Measurements from ENCODE around the gene RNF20.

- TF ChIP-seq CEBPB (IDR thresholded peaks at IDR 0.05; ENCODE audit: low read depth, low read length) (no peak), CTCF (conservative IDR thresholded peaks at IDR 0.05; ENCODE audit: low read depth, low read length) (no peak), RAD21 (IDR thresholded peaks at IDR 0.05; ENCODE audit: low read length) (no peak)
Observed at GRCh38 chr9:101574731-101575333, 41.2 kb downstream of the RNF20 start.

Measured in IMR-90 (cell line).